Activated T-cell treated with anti-CD3 and anti-CD28 coated beads, Interleukin-2, amount 50 U/mL, for 4 hours (primary cell): Measurements from ENCODE around the gene ADGRL2. TPM values are rescaled to one million over a fixed set of nuclear protein-coding genes. Genes with fewer than 3 reads are reported as not detected.

Source experiments
- ATAC-seq, 2 donors: fragments of 200-7000 bp; cut with Tn5 transposase; one replicate each; pipeline ENCODE4 v1.10.0; 2021
- DNase-seq: peaks from one replicate; pipeline ENCODE4 v3.0.0-alpha.2; 2020
- H3K27me3 Mint-ChIP-seq: one replicate; pipeline ENCODE4 v1.8.0; 2021; ENCODE audit warnings: low read depth, mixed read lengths
- H3K36me3 Mint-ChIP-seq: one replicate; pipeline ENCODE4 v1.8.0; 2022; ENCODE audit warnings: mixed read lengths; ENCODE audit not compliant: insufficient read depth
- H3K4me1 Mint-ChIP-seq: one replicate; pipeline ENCODE4 v1.8.0; 2021; ENCODE audit warnings: low read depth, mixed read lengths
- H3K4me3 Mint-ChIP-seq: one replicate; pipeline ENCODE4 v1.8.0; 2021; ENCODE audit warnings: mild to moderate bottlenecking, moderate library complexity, mixed read lengths
- H3K9me3 Mint-ChIP-seq: one replicate; pipeline ENCODE4 v1.8.0; 2021; ENCODE audit warnings: mixed read lengths
- total RNA-seq, 3 donors: library from RNA; stranded (reverse); gene quantifications; one replicate each; pipeline ENCODE4 v1.2.1, GENCODE V29; 2021

ADGRL2 gene
- total RNA-seq, 3 donors from 2014 or later: 0.08 to 0.14 (median 0.10) TPM

- H3K4me3 Mint-ChIP-seq: no peak overlapping the region
- no peaks in the 10 kb centered on the region for H3K4me1 Mint-ChIP-seq
- peaks cover 10% of the 10 kb centered on the region for H3K9me3 Mint-ChIP-seq
- DNase-seq (no peak), ATAC-seq (no peak)
- no peaks in the 10 kb centered on the region for H3K36me3 Mint-ChIP-seq
- no peaks in the 10 kb centered on the region for H3K27me3 Mint-ChIP-seq
These were observed 22.3 kb downstream of the ADGRL2 start for GRCh38 chr1:81823082-81823481.

GRCh38 chr1:81824759-81825158 lies 24.0 kb downstream of the ADGRL2 start:
- ATAC-seq: no peak
- DNase-seq: no peak
- Mint-ChIP-seq H3K9me3 (peaks cover 10% of the 10 kb centered on the region), H3K36me3 (no peaks in the 10 kb centered on the region), H3K4me1 (no peaks in the 10 kb centered on the region), H3K27me3 (no peaks in the 10 kb centered on the region), H3K4me3 (no peak overlapping the region)

GRCh38 chr1:81827942-81828341 lies 27.2 kb downstream of the ADGRL2 start:
- no peaks in the 10 kb centered on the region for H3K4me1 Mint-ChIP-seq

GRCh38 chr1:81832573-81832972 lies 31.8 kb downstream of the ADGRL2 start:
- H3K4me3 Mint-ChIP-seq: no peak overlapping the region
- no peaks in the 10 kb centered on the region for H3K36me3 Mint-ChIP-seq
- DNase-seq: no peak
- H3K4me1 Mint-ChIP-seq: no peaks in the 10 kb centered on the region
- H3K27me3 Mint-ChIP-seq: no peaks in the 10 kb centered on the region
- no peaks in the 10 kb centered on the region for H3K9me3 Mint-ChIP-seq
- ATAC-seq: no peak

More at GRCh38 chr1:81827942-81828341, 27.2 kb downstream of the ADGRL2 start:
- H3K36me3 Mint-ChIP-seq: no peaks in the 10 kb centered on the region
- ATAC-seq (no peak), DNase-seq (no peak)
- H3K9me3 Mint-ChIP-seq: peaks cover 10% of the 10 kb centered on the region
- no peaks in the 10 kb centered on the region for H3K27me3 Mint-ChIP-seq
- H3K4me3 Mint-ChIP-seq: no peak overlapping the region

- DNase-seq (no peak), ATAC-seq (no peak)
- H3K36me3 Mint-ChIP-seq: no peaks in the 10 kb centered on the region
- H3K4me3 Mint-ChIP-seq: no peak overlapping the region
- no peaks in the 10 kb centered on the region for H3K9me3 Mint-ChIP-seq
- H3K27me3 Mint-ChIP-seq: no peaks in the 10 kb centered on the region
- H3K4me1 Mint-ChIP-seq: no peaks in the 10 kb centered on the region
These were observed 33.0 kb downstream of the ADGRL2 start for GRCh38 chr1:81833722-81834121.

GRCh38 chr1:81834268-81834667 lies 33.5 kb downstream of the ADGRL2 start:
- Mint-ChIP-seq H3K27me3 (no peaks in the 10 kb centered on the region), H3K4me3 (no peak overlapping the region), H3K4me1 (no peaks in the 10 kb centered on the region), H3K36me3 (no peaks in the 10 kb centered on the region), H3K9me3 (no peaks in the 10 kb centered on the region)
- DNase-seq (no peak), ATAC-seq (no peak)

GRCh38 chr1:81834921-81835698 lies 34.4 kb downstream of the ADGRL2 start:
- Mint-ChIP-seq H3K4me3 (no peak overlapping the region), H3K27me3 (no peaks in the 10 kb centered on the region), H3K4me1 (no peaks in the 10 kb centered on the region), H3K9me3 (no peaks in the 10 kb centered on the region), H3K36me3 (no peaks in the 10 kb centered on the region)
- no peak for DNase-seq
- no peak for ATAC-seq

- ATAC-seq (no peak), DNase-seq (no peak)
- H3K4me1 Mint-ChIP-seq: no peaks in the 10 kb centered on the region
- H3K27me3 Mint-ChIP-seq: no peaks in the 10 kb centered on the region
- no peak overlapping the region for H3K4me3 Mint-ChIP-seq
- H3K9me3 Mint-ChIP-seq: no peaks in the 10 kb centered on the region
- H3K36me3 Mint-ChIP-seq: no peaks in the 10 kb centered on the region
These were observed 35.4 kb downstream of the ADGRL2 start for GRCh38 chr1:81836007-81836626.

- H3K27me3 Mint-ChIP-seq: no peaks in the 10 kb centered on the region
These were observed 38.0 kb downstream of the ADGRL2 start for GRCh38 chr1:81838600-81839218.

GRCh38 chr1:81840805-81841204 lies 40.1 kb downstream of the ADGRL2 start:
- H3K27me3 Mint-ChIP-seq: no peaks in the 10 kb centered on the region
- no peaks in the 10 kb centered on the region for H3K4me1 Mint-ChIP-seq
- H3K4me3 Mint-ChIP-seq: no peak overlapping the region
- no peak for DNase-seq
- no peaks in the 10 kb centered on the region for H3K36me3 Mint-ChIP-seq
- no peak for ATAC-seq
- peaks cover 5% of the 10 kb centered on the region for H3K9me3 Mint-ChIP-seq

More at GRCh38 chr1:81838600-81839218, 38.0 kb downstream of the ADGRL2 start:
- no peak overlapping the region for H3K4me3 Mint-ChIP-seq
- peaks cover 5% of the 10 kb centered on the region for H3K9me3 Mint-ChIP-seq
- ATAC-seq: no peak
- no peaks in the 10 kb centered on the region for H3K36me3 Mint-ChIP-seq
- no peaks in the 10 kb centered on the region for H3K4me1 Mint-ChIP-seq
- DNase-seq: no peak

- no peaks in the 10 kb centered on the region for H3K4me1 Mint-ChIP-seq
- no peaks in the 10 kb centered on the region for H3K36me3 Mint-ChIP-seq
- H3K27me3 Mint-ChIP-seq: no peaks in the 10 kb centered on the region
- DNase-seq: no peak
- ATAC-seq: no peak
- peaks cover 8% of the 10 kb centered on the region for H3K9me3 Mint-ChIP-seq
- no peak overlapping the region for H3K4me3 Mint-ChIP-seq
These were observed 41.1 kb downstream of the ADGRL2 start for GRCh38 chr1:81841795-81842194.

- ATAC-seq (no peak), DNase-seq (no peak)
- H3K27me3 Mint-ChIP-seq: no peaks in the 10 kb centered on the region
- peaks cover 10% of the 10 kb centered on the region for H3K9me3 Mint-ChIP-seq
- H3K36me3 Mint-ChIP-seq: no peaks in the 10 kb centered on the region
- no peaks in the 10 kb centered on the region for H3K4me1 Mint-ChIP-seq
- H3K4me3 Mint-ChIP-seq: no peak overlapping the region
These were observed 43.7 kb downstream of the ADGRL2 start for GRCh38 chr1:81844477-81844876.

- peaks cover 8% of the 10 kb centered on the region for H3K9me3 Mint-ChIP-seq
- DNase-seq: no peak
- no peaks in the 10 kb centered on the region for H3K27me3 Mint-ChIP-seq
- no peak for ATAC-seq
- H3K4me3 Mint-ChIP-seq: no peak overlapping the region
- H3K4me1 Mint-ChIP-seq: no peaks in the 10 kb centered on the region
- H3K36me3 Mint-ChIP-seq: no peaks in the 10 kb centered on the region
These were observed 45.9 kb downstream of the ADGRL2 start for GRCh38 chr1:81846630-81847029.

GRCh38 chr1:81847063-81847462 lies 46.3 kb downstream of the ADGRL2 start:
- DNase-seq (no peak), ATAC-seq (no peak)
- no peaks in the 10 kb centered on the region for H3K4me1 Mint-ChIP-seq
- no peaks in the 10 kb centered on the region for H3K36me3 Mint-ChIP-seq
- no peaks in the 10 kb centered on the region for H3K27me3 Mint-ChIP-seq
- peaks cover 5% of the 10 kb centered on the region for H3K9me3 Mint-ChIP-seq
- H3K4me3 Mint-ChIP-seq: no peak overlapping the region
